HepG2 (cell line): ENCODE results near the gene NPTXR. TPM values are rescaled to one million over a fixed set of nuclear protein-coding genes. Genes with fewer than 3 reads are reported as not detected.

Source experiments
- CTCF ChIP-seq: sonication (generic); formaldehyde crosslinking; IDR thresholded peaks from 2 replicates; pipeline ENCODE4 v1.5.0; 2020; ENCODE audit warnings: mild to moderate bottlenecking, missing genetic modification reagents, moderate library complexity
- HMGXB4 ChIP-seq, 2 experiments: sonication (generic) in 1 of 2; formaldehyde crosslinking in 1 of 2; IDR thresholded peaks; 2 replicates each; pipeline versions ENCODE4 v1.4.0 to v1.6.1; 2018 to 2020; ENCODE audit warnings: missing genetic modification reagents in 2 of 2, borderline replicate concordance in 1 of 2, low read depth in 1 of 2, mild to moderate bottlenecking in 1 of 2, missing biosample characterization in 1 of 2
- HOXA3 ChIP-seq: sonication (generic); formaldehyde crosslinking; IDR thresholded peaks from 2 replicates; pipeline ENCODE4 v1.5.0; 2020; ENCODE audit warnings: missing genetic modification reagents
- KDM2A ChIP-seq: sonication (generic); formaldehyde crosslinking; IDR thresholded peaks from 2 replicates; pipeline ENCODE4 v1.4.0; 2020; ENCODE audit warnings: low read depth, missing genetic modification reagents, borderline replicate concordance
- PLSCR1 ChIP-seq: sonication (generic); formaldehyde crosslinking; IDR thresholded peaks from 2 replicates; pipeline ENCODE4 v1.5.0; 2020; ENCODE audit warnings: missing genetic modification reagents, mild to moderate bottlenecking, borderline replicate concordance
- SP5 ChIP-seq: IDR thresholded peaks from 2 replicates; pipeline ENCODE4 v1.6.1; 2016; ENCODE audit warnings: low read depth, borderline replicate concordance
- TARDBP ChIP-seq: sonication (generic); formaldehyde crosslinking; IDR thresholded peaks from 2 replicates; pipeline ENCODE4 v1.8.0; 2022; ENCODE audit warnings: mild to moderate bottlenecking, missing genetic modification reagents
- TFDP2 ChIP-seq: sonication (generic); formaldehyde crosslinking; IDR thresholded peaks from 2 replicates; pipeline ENCODE4 v1.4.0; 2020; ENCODE audit warnings: missing genetic modification reagents
- ZNF407 ChIP-seq: sonication (generic); formaldehyde crosslinking; IDR thresholded peaks from one replicate; pipeline ENCODE4 v1.5.1; 2020; ENCODE audit warnings: mild to moderate bottlenecking, missing genetic modification reagents; ENCODE audit errors: not compliant biosample characterization
- polyA plus RNA-seq, 8 experiments: library from polyadenylated mRNA; depleted of rRNA in 3 of 8; stranded (reverse) in 7 of 8; unstranded in 1 of 8; fragments of >200 nt; fragmentation: Illumina TruSeq in 4 of 8; extraction: Trizol in 4 of 8; gene quantifications; 2 replicates each; pipeline versions ENCODE4 v1.2.1 to v1.2.3, GENCODE V29; 2011 to 2016; ENCODE audit warnings: low read depth in 4 of 8, missing spikeins in 1 of 8, mixed read lengths in 1 of 8; ENCODE audit not compliant: insufficient read depth in 1 of 8
- total RNA-seq, 5 experiments: library from RNA; depleted of rRNA; stranded (reverse); fragments of >200 nt; fragmentation: Illumina TruSeq; extraction: Trizol; gene quantifications; 2 replicates each; pipeline ENCODE4 v1.2.3, GENCODE V29; 2016; ENCODE audit warnings: low read depth in 1 of 5
- TF ChIP-seq, protein P1 (sequence below): sonication (generic); formaldehyde crosslinking; IDR thresholded peaks from 2 replicates; pipeline ENCODE4 v1.5.1; 2020; ENCODE audit warnings: missing genetic modification reagents, mild to moderate bottlenecking, borderline replicate concordance
- TF ChIP-seq, protein P2 (sequence below): sonication (generic); IDR thresholded peaks from 2 replicates; pipeline ENCODE4 v1.6.1; 2016; ENCODE audit warnings: low read depth, borderline replicate concordance

NPTXR gene
- total and polyA plus RNA-seq, 2 of the 13 experiments (the other 11 are each of a cell fraction or from before 2014, with no cell fraction given), result 2.6 to 4.8 TPM

DNA sequence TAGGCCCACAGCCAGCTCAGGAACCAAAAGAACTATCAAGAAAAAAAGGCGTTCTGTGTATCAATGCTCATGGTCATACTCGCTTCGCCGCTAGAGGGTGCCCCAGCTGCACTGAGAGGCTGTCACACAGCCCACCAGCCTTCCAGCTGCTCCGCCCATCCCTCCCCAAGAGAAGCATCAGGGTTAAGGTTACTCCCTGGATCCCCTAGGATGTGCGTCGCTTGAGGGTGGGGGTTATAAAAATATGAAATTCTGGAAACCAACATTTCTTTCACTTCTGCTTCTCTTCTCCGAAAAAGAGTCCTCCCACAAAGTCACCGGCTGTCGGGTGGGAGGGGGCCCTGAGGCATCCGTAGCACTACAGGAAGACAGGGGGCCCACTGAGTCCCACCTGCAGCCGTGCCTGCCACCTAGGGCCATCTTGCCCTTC, 26.5 kb upstream of the NPTXR start (continued):
- TF ChIP-seq HMGXB4 (CRISPR knock-in tag; IDR thresholded peaks at IDR 0.05; ENCODE audit: borderline replicate concordance in 1 of 2, low read depth in 1 of 2) (peak; percentile 52 to 76; a peak in 2 of 4 replicates), PLSCR1 (no peak), HOXA3 (CRISPR knock-in tag) (0 out of 2 replicates have a peak, but pooled peaks have one; percentile 35), SP5 (peak; percentile 96), CTCF (CRISPR knock-in tag) (peak; percentile 91), TFDP2 (no peak), TARDBP (CRISPR knock-in tag) (no peak), ZNF407 (CRISPR knock-in tag) (no peak), KDM2A (CRISPR knock-in tag) (peak; percentile 63; the same call in 1 of the 2 replicates)
- TF ChIP-seq, protein P1, sequence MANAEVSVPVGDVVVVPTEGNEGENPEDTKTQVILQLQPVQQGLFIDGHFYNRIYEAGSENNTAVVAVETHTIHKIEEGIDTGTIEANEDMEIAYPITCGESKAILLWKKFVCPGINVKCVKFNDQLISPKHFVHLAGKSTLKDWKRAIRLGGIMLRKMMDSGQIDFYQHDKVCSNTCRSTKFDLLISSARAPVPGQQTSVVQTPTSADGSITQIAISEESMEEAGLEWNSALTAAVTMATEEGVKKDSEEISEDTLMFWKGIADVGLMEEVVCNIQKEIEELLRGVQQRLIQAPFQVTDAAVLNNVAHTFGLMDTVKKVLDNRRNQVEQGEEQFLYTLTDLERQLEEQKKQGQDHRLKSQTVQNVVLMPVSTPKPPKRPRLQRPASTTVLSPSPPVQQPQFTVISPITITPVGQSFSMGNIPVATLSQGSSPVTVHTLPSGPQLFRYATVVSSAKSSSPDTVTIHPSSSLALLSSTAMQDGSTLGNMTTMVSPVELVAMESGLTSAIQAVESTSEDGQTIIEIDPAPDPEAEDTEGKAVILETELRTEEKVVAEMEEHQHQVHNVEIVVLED (CRISPR knock-in tag), result no peak
- TF ChIP-seq, protein P2, sequence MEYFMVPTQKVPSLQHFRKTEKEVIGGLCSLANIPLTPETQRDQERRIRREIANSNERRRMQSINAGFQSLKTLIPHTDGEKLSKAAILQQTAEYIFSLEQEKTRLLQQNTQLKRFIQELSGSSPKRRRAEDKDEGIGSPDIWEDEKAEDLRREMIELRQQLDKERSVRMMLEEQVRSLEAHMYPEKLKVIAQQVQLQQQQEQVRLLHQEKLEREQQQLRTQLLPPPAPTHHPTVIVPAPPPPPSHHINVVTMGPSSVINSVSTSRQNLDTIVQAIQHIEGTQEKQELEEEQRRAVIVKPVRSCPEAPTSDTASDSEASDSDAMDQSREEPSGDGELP, result peak; percentile 41; the same call in 1 of the 2 replicates
